Measurements from ENCODE around the gene KCTD10. TPM values are rescaled to one million over a fixed set of nuclear protein-coding genes. Genes with fewer than 3 reads are reported as not detected.

The KCTD10 gene
- total and polyA plus RNA-seq, 10 of the 15 experiments (the other 5 are each of a cell fraction or from before 2014, with no cell fraction given), result 5.6 to 52.0 (median 34.2) TPM

DNA sequence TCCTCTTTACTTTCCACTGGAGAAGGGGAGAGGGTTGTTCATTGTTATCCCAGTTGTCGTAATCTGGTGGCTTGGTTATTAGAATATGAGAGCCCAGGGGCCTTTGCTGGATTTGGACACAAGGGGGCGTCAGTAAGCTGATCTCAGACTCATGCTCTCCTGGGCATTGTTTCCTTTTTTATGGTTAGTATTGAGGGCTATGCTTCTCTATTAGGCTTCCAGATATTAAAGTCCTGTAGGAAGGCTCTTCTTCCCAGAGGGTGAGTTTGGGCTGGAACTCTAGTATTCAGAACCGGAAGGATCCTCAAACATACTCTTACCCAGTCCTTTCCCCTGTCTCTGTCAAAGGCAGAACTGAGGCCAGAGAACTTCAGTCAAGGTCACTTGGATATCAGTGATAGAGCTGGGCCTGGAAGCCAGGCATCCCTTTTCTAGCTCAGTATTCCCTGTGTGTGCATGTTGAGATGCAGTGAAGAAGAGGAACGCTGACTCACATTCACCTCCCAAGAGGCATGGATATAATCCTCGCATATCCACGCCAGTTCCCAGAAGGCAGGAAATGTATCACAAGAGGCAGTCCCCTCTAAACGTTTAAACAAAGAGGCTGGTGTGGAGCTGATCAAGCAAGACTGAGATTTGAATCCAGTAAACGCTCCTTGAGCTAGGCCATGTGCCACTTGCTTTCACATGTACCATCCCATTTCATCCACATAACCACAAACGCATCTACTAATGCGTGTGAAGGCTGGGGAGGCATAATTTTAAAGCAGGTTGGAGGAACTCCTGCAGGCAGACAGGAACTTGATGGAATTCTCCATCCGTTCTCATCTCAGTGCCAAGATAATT lies 41.9 kb upstream of the KCTD10 start:
- ATAC-seq, result peak; percentile 83
- RAD21 ChIA-PET (ENCODE audit: unreplicated experiment), result interaction anchor here (1.1 kb wide), 1 partner anchor 257 kb away, joined by 3 read pairs; no protein-coding TSS in a partner anchor
- in situ Hi-C loops (cut with MboI) (loop anchor here (5.0 kb wide), 1 partner anchor 258 kb away; no protein-coding TSS in a partner anchor), intact Hi-C loops (cut with micrococcal nuclease; ENCODE audit: unreplicated experiment) (loop anchor here (1.0 to 5.0 kb wide), 2 partner anchors 256 to 328 kb away; no protein-coding TSS in a partner anchor)
- Histone ChIP-seq H3K4me2 (ENCODE audit: control insufficient read depth, insufficient read depth) (no peak overlapping the region), H3K79me2 (ENCODE audit: control insufficient read depth, insufficient read depth, low read length) (no peaks in the 10 kb centered on the region), H3K27me3 (replicated peaks in 1 of 2; ENCODE audit: control insufficient read depth in 2 of 2, insufficient read depth in 2 of 2, low read length in 1 of 2) (no peaks in the 10 kb centered on the region), H3K4me3 (no peak overlapping the region), H3K4me1 (ENCODE audit: control insufficient read depth, insufficient read depth, low read length) (no peaks in the 10 kb centered on the region), H3K9ac (ENCODE audit: control insufficient read depth, insufficient read depth, low read length) (no peak overlapping the region), H4K20me1 (ENCODE audit: control insufficient read depth, insufficient read depth) (peaks cover 2% of the 10 kb centered on the region; the same call in 1 of the 2 replicates), H3K27ac (ENCODE audit: control insufficient read depth, insufficient read depth) (no peak overlapping the region), H3K9me3 (replicated peaks; ENCODE audit: control insufficient read depth, insufficient read depth, low read length) (no peaks in the 10 kb centered on the region), H3K36me3 (ENCODE audit: control insufficient read depth in 2 of 2, insufficient read depth in 2 of 2, low read length in 1 of 2) (peaks cover 6 to 15% of the 10 kb centered on the region in 2 experiments), H2AFZ (ENCODE audit: control insufficient read depth, low read depth, low read length) (no peak overlapping the region)
- CTCF ChIA-PET, result interaction anchor here (0.7 to 6.0 kb wide), 8 partner anchors 11 to 326 kb away, joined by 3 to 56 read pairs (median 4); no protein-coding TSS in a partner anchor
- no peak for DNase-seq (ENCODE audit: low read depth, low spot score)
- no TSS peak for BruUV-seq (replicated peaks)
- TF ChIP-seq TAF1 (IDR thresholded peaks at IDR 0.05; ENCODE audit: borderline replicate concordance, low read depth, low read length) (no peak), ZNF274 (IDR thresholded peaks at IDR 0.05; ENCODE audit: insufficient read depth, insufficient read length) (no peak), EP300 (IDR thresholded peaks at IDR 0.05; ENCODE audit: borderline replicate concordance in 1 of 2, control insufficient read depth in 1 of 2, low read depth in 2 of 2, low read length in 2 of 2) (no peak), RAD21 (IDR thresholded peaks at IDR 0.05; ENCODE audit: insufficient read depth, low read depth, low read length) (peak; percentile 56), SMC3 (IDR thresholded peaks at IDR 0.05; ENCODE audit: borderline replicate concordance, low read length) (peak; percentile 75), CEBPZ (IDR thresholded peaks at IDR 0.05; ENCODE audit: low read depth, low read length) (no peak), HDAC6 (IDR thresholded peaks at IDR 0.05; ENCODE audit: unreplicated experiment) (no peak), ZZZ3 (IDR thresholded peaks at IDR 0.05; ENCODE audit: control insufficient read depth, insufficient read length, low read depth) (no peak)
- TF ChIP-seq, protein P1, sequence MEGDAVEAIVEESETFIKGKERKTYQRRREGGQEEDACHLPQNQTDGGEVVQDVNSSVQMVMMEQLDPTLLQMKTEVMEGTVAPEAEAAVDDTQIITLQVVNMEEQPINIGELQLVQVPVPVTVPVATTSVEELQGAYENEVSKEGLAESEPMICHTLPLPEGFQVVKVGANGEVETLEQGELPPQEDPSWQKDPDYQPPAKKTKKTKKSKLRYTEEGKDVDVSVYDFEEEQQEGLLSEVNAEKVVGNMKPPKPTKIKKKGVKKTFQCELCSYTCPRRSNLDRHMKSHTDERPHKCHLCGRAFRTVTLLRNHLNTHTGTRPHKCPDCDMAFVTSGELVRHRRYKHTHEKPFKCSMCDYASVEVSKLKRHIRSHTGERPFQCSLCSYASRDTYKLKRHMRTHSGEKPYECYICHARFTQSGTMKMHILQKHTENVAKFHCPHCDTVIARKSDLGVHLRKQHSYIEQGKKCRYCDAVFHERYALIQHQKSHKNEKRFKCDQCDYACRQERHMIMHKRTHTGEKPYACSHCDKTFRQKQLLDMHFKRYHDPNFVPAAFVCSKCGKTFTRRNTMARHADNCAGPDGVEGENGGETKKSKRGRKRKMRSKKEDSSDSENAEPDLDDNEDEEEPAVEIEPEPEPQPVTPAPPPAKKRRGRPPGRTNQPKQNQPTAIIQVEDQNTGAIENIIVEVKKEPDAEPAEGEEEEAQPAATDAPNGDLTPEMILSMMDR (IDR thresholded peaks at IDR 0.05 in 2 of 3, conservative IDR thresholded peaks at IDR 0.05 in 1 of 3; ENCODE audit: control insufficient read depth in 2 of 3, extremely low read depth in 1 of 3, insufficient read depth in 1 of 3, low read depth in 3 of 3, low read length in 3 of 3), result peak; percentile 71 to 81 (median 80)
- FAIRE-seq, result peak; percentile 49
- WGBS (ENCODE audit: insufficient coverage, insufficient replicate concordance, low lambda C conversion rate, missing lambda C conversion rate), result 77% methylated on average over 11 of the region's 11 CpGs
- SMC1A ChIA-PET (ENCODE audit: uncharacterized antibody, unreplicated experiment), result interaction anchor here (1.0 to 1.7 kb wide), 2 partner anchors 256 to 258 kb away, joined by 5 to 10 read pairs; no protein-coding TSS in a partner anchor
- POLR2A ChIA-PET, result no interaction called here
